Measurements from ENCODE around the gene MEIS2.

The MEIS2 gene

DNA sequence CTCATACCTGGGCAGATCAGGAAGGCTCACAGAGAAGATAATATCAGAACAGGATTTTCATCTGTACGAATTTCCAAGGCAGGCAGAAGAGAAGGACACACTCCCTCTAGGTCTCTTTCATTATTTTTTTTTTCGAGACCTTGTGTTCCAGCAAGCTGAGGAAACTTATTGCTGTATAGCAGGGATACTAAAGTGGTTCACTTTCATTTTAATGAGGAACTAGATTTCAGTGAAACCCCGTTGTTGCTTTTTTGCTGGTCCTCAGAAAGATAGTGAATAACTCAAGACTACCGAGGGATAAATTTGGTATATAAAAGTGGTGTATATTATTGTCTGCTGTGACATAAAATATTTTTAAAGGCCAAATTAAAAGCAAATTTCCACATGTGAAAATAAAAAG lies 24.6 kb downstream of the MEIS2 start:
- no peak for DNase-seq (ENCODE audit: low spot score)

DNA sequence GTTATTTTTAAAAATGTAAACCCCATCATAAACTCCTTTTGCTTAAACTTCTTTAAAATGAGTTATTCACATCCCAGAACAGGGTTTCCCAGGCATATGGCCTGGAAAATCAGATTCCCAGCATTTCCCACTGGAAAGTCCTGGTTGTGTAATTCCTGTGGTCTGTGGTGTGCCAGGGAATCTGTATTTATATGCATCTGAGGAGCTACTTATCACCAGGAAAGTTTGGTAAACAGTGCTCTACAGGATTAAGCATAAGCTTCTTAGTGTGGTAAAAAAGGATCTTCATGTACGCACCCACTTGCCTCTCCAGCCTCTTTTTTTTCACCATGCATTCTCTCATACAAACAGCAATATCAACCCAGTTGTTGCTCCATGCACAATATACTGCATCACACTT lies 28.2 kb downstream of the MEIS2 start:
- no peak for DNase-seq (ENCODE audit: low spot score)

DNA sequence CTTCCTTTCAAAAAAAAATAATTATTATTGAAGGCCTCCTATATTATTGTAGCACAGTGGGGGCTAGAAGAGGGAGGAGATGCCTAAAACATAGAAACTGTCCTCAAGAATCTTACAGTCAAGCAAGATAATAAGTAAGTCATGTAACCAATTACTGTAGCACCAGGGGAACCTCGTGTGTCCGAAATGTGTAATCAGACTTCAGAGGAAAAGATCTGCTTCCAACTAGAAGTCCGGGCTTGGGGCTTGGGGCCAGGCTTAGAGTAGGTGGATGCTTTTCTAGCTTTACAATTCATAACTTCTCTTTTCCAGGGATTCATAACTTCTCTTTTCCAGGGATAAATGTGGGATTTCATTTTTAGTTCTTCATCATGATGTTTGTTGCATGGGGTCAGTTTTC lies 29.2 kb downstream of the MEIS2 start:
- DNase-seq (ENCODE audit: low spot score) = no peak

DNA sequence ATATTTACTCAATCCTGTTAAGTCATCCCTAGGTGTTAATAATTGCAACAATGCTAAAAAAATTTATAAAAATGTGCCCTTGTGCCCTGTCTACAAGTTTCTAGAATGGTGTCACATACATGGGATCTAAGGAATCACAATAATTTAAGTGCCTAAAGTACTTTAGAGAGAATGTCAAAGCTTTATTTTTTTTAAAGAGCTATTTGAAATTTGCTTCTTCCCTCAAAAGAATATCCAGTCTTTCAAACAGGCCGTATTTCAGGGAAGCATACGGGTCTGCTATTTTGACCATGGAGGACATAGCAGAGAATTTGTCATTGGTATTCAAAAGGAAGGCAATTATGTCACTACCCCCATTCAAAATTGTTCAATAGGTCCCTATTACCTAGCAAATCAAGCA lies 29.7 kb downstream of the MEIS2 start:
- DNase-seq (ENCODE audit: low spot score) = no peak

DNA sequence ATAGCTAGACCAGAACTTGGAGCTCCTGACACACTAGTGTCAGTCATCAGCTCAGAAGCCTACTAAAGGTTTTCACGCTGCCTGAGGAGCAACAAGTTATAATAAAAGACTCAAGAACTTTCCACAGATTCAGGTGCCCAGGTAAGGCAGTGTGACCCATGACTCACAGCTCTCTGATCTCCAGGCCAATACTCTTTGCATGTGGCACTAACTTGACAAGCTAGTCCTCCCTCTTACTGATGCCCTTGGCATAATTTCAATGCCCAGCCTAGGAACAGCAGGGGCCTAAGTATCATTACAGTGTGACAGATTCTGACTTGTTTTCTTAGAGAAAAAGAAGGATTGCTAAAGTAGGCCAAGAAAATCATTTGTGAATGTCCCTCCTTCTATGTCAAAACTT lies 38.4 kb downstream of the MEIS2 start:
- DNase-seq (ENCODE audit: low spot score) = no peak

DNA sequence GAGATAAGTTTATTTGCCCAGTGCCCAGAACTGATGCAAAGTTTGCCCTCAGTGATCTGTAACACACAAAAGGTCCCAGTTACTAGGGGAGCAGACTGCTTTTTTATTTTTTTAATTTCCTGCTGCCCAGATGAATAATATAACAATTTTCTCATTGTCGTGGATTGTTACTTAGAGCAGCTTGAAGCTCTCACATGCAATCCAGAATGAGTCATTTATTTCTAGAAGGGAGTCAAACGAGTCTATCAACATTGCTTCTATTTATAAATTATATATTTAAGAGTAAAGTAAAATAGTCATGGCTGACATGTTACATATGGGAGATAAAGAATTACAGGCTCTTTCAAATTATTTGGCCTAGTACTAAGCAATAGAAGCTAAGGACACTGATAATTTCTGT lies 41.3 kb downstream of the MEIS2 start:
- DNase-seq (ENCODE audit: low spot score) = peak; percentile 24

DNA sequence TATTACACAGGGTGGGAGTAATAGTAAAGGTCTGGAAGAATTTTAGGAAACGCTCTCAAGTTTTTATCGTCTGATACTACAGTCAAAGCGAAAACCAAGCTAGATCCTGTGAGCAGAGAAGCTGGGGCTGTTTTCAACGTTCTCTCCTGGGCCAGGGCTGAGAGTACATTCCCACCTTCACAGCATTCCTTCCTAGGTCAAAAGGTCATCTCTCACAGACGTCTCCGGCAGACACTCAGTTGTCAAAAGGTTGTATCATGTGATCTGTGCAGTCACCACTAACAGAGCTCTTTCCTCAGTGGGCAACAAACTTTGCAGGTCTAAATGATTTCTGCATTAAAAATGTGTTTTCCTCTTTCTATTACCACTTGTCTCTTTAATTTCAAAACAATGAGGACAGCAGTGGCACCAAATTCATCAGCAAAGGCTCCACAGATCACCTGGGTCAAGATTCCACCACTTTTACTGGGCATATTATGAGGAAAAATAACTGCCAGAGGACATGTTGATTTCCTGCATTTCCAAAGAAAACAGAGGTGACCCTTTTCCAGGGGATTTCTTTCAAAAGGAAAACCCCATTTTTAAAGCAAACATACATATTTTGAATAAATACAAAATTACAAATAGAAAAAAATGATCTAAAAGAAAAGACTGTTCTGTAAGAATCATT lies 41.9 kb downstream of the MEIS2 start:
- DNase-seq (ENCODE audit: low spot score) = no peak

DNA sequence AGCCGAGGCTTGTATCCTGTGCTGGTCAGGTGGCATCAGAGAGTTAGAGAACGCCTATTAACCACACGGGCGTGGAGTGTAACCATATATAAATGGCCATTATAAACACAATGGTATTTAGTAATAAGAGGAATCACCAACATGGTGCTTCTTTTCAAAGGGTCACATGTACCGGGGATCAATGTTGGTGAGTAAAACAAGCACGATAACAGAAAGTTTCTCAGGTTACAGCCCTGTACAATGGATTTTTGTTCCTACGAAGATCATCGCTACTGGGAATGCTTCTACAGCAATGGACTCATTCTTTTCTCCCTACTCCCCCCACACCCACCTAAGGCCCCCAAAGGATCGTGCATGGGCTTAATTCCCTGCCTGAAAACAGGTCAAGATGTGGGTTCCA lies 42.5 kb downstream of the MEIS2 start:
- DNase-seq (ENCODE audit: low spot score) = no peak

DNA sequence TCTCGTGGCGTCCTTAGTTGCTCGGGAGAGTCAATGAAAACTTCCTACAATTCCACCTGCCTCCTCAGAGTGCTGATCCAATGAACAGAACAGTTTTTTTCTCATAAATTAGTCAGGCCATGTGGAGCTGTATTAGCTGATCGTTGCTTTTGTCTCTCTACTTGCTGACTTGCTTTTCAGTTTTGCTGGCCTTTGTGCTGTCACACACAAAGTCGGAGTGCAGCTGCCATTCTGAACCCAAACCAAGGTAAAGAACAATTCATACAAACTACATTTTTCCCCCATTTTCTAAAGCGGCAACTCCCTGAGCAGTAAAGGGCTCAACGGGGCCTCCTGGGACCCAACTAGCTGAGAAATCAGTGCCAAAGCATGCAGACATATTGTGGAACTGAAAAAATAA lies 43.1 kb downstream of the MEIS2 start:
- DNase-seq (ENCODE audit: low spot score) = no peak

DNA sequence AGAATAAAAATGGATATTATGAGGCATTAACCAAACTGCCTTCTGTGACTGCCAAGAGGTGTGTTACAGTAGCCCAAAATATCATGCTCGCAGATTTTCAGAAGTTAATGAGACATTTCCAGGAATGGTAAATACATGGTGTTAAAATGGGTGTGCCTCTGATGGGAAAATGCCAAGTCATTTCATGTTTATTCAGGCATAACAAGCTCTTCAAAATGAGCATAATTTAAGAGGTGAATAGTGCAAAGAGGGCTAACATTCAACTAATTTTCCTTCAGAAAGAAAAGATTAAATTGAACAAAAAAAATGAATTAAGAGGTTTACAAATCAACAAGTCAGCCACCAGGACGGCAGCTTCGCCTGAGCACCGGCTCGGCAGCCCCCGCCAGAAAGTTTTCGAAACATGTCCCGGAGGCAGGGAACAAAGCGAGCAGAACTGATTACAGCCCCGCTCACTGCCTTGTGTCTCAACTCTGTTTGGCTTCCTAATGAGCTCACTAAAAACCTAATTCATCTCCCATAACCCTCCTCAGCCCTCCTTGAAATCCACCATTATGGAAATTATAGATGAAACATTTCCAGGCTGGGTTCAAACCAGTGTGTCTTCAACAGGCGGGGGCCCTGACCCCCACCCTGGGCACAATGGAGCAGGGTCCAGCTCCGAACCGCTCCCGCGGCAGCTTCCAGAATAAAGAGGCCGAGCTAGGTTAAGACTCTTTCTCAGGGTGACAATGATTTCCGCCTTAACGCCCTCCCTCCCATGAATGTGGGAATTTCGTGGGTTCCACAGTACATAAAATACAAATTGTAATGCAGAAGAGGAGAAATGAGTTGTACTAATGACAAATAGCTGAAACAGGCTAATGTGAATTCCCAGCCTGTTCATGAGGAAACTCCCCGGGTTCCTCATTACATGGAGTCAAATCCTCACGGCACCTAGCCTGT lies 43.9 kb downstream of the MEIS2 start:
- no peak for DNase-seq (ENCODE audit: low spot score)

DNA sequence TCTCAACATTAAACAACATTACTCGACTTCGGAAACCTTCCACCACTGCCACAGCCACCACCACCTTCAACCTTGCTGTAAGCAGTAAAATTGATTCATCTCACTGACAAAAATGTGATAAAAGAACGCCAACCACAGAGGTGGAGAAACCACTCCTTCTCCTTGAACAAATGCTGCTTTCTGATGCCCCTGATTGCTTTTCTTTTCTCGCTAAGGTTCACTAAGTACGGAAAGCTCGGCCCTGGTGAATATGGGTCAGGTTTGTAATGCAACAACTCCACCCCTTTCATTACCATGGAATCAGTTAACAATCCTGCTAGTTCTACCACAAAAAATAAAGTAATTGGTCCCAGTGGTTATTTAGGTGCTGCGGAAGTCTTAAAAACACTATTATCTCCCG lies 44.9 kb downstream of the MEIS2 start:
- DNase-seq (ENCODE audit: low spot score) = no peak

DNA sequence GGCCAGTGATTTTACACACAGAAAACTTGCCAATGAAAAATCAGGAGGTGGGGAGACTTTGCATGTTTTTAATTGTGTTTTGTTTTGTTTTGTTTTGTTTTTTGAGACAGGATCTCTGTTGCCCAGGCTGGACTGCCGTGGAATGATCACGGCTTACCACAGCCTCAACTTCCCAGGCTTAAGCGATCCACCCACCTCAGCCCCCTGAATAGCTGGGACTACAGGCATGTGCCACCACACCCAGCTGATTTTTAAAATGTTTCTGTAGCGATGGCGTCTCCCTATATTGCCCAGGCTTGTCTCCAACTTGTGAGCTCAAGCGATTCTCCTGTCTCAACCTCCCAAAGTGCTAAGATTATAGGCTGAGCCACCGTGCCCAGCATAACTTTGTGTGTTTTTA lies 46.0 kb downstream of the MEIS2 start:
- no peak for DNase-seq (ENCODE audit: low spot score)

DNA sequence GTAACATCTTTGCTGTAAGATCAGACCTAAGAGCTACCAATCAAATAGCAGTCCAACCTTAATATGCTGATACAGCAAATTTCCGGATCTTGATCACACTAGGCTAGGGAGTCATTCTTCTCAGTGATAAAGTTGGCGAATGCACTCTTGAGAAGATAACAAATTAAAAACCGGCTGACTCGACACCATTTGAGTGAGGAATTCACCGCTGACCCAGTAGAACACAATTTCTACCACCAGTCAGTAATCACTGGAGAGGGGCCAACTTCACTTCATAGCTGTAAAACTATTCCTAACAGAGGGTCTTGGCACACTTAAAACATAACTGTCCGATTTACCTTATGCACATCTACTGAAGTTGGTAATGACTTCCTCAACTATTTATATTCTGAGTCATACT lies 47.2 kb downstream of the MEIS2 start:
- no peak for DNase-seq (ENCODE audit: low spot score)

DNA sequence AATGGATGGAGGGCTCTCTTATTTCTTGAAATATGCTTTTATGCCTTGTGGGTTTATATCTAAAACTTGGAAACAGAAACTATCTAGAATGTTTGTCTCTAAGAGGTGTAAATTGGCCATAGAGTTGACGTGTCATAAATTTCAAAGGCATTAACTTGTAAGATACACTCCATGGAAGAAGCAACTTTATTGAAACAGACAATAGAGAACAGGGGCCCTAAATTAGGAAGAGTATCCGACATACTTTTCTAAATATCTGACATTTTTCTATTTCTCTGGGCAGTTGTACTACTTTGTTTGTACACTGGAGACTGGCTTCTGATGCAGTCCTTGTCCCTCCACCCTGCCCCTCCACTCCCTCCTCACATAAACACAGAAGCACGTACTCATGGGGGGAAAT lies 50.0 kb downstream of the MEIS2 start:
- DNase-seq (ENCODE audit: low spot score) = no peak

DNA sequence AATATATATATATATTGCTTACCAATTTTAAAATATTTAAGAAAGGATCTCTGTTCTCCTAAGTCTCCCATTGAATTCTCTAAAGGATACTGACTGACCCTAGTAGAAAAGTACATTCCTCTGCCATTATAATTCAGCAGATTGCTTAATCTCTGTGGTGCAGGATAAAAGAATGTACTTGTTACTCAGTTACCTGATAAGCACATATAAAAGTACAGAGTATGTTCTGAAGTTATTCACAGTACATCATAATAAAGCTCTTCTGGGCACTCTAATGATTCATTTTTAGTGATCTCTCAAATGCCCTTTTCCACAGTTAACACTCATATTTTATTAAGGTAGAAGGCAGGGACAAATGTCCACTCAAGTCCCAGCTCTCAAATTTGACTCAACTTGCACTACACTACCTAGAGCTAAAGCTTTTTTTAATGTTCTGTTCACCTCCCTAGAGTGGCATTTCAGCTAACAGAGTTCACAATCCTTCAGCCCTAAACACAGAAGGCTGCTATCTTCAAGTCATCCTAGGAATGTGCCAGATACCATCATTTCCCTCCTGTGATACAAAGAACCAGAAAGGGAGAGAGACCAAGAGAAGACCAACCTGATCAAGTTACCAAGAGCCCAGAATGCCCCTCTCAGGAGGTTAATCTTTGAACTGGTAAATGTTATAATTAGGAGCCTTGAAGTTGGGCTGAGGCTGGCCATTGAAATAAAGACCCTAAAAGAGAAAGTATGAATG lies 53.3 kb downstream of the MEIS2 start:
- no peak for DNase-seq (ENCODE audit: low spot score)

DNA sequence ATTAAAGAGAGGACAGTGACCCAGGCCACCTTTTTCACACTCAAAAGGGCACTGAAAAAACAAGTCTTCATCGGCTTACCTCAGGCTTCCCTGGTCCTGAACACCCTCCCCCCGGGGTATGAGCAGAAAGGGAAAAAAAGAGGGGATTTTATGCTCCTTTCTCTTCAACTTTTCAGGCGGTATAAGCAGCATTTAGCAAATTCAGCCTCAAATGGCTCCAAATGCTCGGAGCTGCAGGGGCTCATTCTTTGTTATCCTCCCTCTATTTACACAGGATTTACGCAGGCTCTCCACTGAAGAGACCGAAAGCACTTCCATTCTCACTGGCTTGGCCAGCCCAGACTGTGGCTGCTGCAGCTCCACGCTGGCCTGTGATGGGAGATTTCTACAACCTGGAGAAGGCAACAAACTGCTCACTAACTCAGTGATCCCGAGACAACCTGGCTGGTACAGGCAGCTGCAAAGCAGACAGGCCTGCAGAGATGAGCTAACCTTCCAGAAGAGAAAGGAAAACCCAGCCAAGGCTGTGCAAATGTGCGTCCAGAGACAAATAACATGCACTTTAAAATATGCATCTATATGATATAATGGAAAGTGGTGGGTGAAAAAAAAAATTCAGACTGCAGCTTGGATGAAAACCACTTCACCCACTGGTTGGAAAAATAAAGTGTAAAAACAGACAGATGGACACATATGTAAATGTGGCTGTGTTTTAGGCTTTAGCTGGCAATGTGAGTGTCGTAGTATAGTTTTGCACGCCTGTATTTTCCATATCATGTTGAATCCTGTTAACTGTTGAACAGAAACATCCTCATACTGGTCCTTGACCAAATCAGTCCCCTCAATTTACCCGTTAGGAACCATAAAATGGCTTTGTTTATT lies 54.2 kb downstream of the MEIS2 start:
- no peak for DNase-seq (ENCODE audit: low spot score)

DNA sequence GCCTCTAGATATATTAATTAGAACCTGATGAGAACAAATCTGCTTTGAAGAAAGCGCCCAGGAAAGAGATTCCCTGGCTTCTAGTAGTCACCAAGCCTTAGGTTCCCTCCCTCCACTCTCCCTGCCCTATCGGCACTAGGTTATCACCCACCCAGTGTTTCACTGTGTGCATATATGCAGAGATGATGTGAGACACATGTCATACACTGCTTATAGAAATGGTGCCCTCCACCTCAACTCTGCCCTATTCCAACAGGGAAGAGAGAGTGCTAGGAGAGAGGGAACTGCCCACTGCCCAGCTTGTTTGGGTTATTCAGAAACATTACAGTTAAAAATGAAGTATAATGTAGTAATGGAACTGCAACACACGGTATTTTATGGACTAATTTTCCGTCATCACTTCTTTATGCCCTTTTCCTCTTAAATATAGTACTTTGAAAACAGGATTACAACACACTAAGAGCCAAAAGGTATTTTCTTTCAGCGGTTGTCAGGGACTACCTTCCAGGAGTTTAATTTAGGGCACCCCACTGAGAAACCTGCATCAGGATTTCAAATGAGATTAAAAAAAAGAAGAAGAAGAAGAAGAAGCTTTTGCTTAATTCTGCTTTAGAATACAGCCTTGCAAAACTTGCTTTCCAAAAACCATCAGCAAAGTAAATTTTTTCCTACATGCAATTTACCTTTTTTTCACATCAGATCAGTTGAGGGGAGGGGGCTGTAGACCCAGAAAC lies 55.3 kb downstream of the MEIS2 start:
- no peak for DNase-seq (ENCODE audit: low spot score)

DNA sequence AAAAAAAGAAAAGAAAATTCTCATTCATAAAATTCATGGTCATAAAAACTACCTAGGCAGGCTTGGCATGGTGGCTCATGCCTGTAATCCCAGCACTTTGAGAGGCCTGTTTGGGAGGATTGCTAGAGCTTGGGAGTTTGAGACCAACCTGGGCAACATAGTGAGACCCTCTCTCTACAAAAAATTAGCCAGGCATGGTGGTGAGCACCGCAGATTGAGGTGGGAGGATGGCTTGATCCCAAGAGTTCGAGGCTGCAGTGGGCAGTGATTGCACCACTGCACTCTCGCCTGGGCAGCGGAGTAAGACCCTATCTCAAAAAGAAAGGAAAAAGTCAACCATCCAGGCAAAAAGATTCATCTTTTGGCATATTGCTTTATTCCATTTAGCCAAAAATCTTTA lies 58.5 kb downstream of the MEIS2 start:
- no peak for DNase-seq (ENCODE audit: low spot score)

DNA sequence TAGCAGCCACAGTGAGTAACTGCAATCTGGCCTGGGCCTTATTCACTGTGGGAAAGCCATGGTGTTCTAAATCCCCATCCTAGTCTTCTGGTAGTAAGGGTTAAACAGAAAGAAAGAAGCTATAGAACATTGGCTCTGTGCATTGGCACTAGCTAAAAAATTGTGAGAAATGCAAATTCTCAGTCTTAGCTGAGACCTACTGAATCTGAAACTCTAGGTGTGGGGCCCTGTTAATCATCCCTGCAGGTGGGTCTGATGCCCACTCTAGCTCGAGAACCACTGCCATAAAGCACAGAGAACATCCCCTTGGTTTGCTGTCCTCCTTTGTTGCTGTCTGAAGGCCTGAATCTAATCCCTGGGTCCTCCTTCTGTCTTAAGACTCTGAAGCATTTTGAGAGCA lies 59.3 kb downstream of the MEIS2 start:
- no peak for DNase-seq (ENCODE audit: low spot score)

DNA sequence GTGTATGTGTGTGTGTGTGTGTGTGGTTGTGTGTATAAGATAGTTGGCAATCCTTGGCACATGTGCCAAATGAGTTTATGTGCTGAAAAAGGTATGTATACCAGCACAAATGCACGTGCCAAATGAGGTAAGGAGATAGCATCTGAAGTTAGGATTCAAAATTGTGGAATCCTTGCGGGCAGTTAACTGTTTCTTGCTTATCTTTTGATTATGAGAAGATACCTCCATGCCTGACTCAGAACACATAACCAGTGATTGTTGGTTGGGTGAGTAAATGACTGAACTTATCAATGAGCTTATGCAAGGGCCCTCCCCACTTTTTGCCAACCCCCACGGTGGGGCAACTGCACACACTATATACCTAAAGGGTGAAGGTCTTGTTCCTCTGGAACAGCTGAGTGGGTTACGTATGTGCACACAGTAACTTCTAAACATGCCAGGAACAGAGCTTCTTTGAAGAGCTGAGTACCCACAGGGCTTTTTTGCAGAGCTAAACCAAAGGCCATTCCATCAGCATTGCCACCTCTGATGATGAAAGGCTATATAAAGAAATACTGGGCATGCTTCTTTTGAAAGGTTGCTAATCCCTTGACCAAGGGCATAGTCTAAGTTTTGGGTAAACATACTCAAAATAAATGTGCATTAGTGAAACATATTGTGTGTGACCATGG lies 60.1 kb downstream of the MEIS2 start:
- no peak for DNase-seq (ENCODE audit: low spot score)

DNA sequence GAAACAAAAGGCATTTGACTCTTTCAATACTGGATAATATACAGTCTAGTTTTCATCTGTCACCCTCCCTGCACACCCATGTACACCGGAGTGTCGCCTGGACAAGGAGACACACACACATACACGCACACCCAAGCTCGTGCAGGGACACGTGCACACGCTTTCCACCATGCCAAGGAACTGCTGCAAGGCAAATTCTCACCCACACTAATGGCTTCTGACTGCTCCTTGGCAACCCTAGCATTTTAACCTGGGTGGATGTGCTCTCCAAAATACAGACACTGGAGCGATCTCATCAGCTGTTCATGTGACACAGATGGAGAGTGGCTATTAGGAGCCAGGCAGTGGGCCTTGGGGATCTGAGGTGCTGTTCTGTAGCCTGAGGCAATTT lies 61.6 kb downstream of the MEIS2 start:
- no peak for DNase-seq (ENCODE audit: low spot score)
